HG02571 (cell line): ENCODE results near the gene TAF5.
"Not testable (repeated sequence)": the region's sequence is repeated elsewhere in the genome, so short reads cannot be mapped to it uniquely, and the experiment has no call there.

ENCODE experiments used
- ATAC-seq: cut with Tn5 transposase; IDR thresholded peaks from one replicate; pipeline ENCODE4 v1.9.1; 2021; ENCODE audit warnings: mild to moderate bottlenecking, moderate library complexity; ENCODE audit not compliant: unreplicated experiment

TAF5 gene

GRCh38 chr10:103397191-103397825 is 29.5 kb downstream of the TAF5 start:
- ATAC-seq: no peak

DNA sequence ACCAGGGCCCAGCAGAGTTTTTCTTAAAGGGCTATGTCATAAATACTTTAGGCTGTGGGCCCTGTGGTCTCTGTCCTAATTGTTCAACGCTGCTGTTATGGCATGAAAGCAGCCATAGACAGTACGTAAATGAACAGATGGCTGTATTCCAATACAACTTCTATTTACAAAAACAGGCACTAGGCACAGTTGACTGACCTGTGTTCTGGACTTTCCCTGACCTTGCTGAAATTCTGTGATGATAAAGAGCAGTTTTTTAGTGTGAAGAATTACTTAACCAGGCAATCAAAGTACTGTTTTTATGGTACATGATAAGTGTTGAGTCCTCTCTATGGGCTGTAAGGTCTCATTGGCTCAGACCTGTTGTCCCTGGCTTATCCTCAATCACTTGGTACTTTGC is 45.8 kb downstream of the TAF5 start:
- ATAC-seq: no peak

DNA sequence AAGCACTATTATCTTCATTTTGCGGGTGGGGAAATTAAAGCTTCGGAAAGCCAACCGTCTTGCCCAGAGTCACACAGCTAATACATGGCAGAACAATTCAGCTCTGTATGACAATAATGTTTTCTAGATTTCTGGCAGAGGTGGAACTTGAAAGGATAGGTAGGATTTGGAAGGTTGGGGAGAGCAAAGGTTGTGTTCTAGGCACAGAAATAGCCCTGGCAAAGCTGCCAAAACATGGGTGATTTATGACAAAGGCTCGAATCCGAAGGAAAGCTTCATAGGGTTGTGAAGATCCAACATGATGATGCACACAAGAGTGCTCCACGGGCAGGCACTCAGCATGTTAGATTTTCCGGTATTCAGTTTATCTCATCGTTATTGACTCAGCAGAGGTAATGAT is 47.8 kb downstream of the TAF5 start:
- ATAC-seq: no peak

GRCh38 chr10:103416436-103417147 is 48.8 kb downstream of the TAF5 start:
- ATAC-seq: no peak

DNA sequence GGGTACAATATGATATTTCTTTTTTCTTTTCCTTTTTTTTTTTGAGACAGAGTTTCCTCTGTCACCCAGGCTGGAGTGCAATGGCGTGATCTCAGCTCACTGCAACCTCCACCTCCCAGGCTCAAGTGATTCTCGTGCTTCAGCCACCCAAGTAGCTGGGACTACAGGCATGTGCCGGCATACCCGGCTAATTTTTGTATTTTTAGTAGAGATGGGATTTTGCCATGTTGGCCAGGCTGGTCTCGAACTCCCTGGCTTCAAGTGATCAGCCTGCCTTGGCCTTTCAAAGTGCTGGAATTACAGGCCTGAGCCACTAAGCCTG is 49.3 kb downstream of the TAF5 start:
- not testable (repeated sequence) for ATAC-seq

DNA sequence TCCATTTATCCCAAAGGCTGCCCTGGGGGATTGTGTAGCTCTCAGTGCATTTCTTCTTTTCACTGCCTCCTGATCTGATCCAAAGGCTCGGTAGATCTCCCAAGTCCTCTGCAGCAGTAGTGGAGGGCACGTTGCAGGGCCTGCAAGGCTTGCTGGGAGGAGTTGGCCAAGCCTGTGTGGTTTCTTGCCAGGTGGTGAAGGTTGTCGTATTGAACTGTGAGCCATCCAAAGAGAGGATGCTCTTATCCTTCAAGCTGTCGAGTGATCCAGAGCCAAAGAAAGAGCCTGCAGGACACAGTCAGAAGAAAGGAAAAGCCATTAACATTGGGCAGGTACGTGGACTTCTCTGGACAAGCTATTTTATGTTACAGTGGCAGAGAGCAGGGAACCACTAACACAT is 49.8 kb downstream of the TAF5 start:
- no peak for ATAC-seq

DNA sequence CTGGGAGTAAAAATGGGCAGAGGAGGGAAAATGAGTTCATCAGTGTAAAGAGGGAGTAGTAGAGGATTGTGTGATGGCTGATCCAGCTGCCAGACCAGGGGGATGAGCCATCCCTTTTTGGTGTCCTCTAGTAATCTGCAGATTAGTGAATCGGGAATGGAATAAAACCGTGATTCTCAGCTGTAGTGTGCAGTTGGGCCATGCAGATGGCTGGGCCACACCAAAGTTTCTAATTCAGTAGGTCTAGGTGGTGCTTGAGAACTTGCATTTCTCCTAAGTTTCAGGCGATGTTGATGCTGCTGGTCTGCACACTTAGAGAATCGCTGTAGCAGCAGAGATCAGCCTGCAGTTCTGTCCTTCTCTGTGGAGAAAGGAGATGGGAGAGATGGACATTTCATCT is 51.3 kb downstream of the TAF5 start:
- no peak for ATAC-seq

GRCh38 chr10:103423748-103424147 is 56.0 kb downstream of the TAF5 start:
- no peak for ATAC-seq

GRCh38 chr10:103427866-103428265 is 60.1 kb downstream of the TAF5 start:
- ATAC-seq: no peak

DNA sequence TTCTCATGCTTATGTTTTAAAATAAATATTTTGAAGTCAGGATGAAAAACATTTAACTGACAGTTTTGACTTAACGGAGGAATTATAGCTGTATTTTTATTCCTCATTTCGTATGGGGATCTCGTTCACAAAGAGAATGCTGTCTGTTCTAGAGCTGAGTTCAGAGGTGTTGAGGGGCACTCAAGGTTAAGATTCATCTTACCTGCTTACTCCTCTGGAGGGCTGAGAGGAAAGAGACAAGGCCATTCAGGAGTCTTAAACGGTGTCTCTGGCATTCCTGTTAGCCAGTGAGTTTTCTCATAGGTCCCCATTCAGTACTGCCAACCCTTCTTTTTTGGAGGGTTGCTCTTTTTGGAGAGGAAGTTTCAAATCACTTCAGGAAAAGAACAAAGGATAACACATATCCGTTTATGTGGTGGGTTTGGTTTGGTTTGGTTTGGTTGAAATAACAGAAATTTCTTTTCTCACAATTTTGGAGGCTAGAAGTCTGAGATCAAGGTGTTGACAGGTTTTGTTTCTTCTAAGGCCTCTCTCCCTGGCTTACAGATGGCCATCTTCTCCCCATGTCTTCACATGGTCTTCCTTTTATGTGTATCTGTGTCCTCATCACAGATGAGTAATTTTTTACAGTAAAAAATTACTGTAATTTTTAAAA is 61.3 kb downstream of the TAF5 start:
- no peak for ATAC-seq

GRCh38 chr10:103429647-103430046 is 61.9 kb downstream of the TAF5 start:
- no peak for ATAC-seq

DNA sequence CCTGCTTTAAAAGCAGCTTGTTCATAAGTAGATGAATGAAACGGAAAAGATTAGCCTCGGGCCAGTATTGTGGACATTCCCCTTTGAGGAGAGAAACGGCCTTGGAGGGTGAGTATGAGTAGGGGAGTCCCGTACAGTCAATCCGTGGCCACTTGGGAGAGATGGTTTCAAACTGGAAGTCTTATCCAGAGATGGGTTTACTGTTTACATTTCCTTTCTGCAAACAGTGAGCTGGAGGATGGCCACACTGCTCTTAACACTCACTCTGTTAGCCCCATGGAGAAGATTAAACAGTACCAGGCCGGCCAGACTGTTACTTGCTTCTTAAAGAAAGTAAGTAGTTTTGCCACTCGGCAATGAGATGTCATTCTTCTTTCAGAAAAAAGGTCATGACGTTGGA is 64.1 kb downstream of the TAF5 start:
- no peak for ATAC-seq

- no peak for ATAC-seq
Measured at GRCh38 chr10:103433858-103434257, 66.1 kb downstream of the TAF5 start.
